ENCODE results near the gene MMP8.

Gene MMP8

GRCh38 chr11:102734650-102735049, 9.9 kb upstream of the MMP8 start (continued):
- TF ChIP-seq ZNF529 (tag by site-specific recombination; IDR thresholded peaks at IDR 0.05; ENCODE audit: insufficient replicate concordance) (no peak), PRDM4 (tag by site-specific recombination; IDR thresholded peaks at IDR 0.05) (no peak), ZBTB10 (tag by site-specific recombination; IDR thresholded peaks at IDR 0.05) (no peak), HIC1 (tag by site-specific recombination; IDR thresholded peaks at IDR 0.05) (no peak), PBX3 (CRISPR knock-in tag; IDR thresholded peaks at IDR 0.05) (no peak), ZNF366 (tag by site-specific recombination; conservative IDR thresholded peaks at IDR 0.05) (no peak), ZNF311 (tag by site-specific recombination; IDR thresholded peaks at IDR 0.05; ENCODE audit: borderline replicate concordance) (no peak), GLI2 (tag by site-specific recombination; IDR thresholded peaks at IDR 0.05; ENCODE audit: borderline replicate concordance, low read depth) (no peak), ZNF830 (tag by site-specific recombination; IDR thresholded peaks at IDR 0.05; ENCODE audit: low read depth) (no peak), INSM2 (tag by site-specific recombination; IDR thresholded peaks at IDR 0.05) (no peak), BCL11A (tag by site-specific recombination; IDR thresholded peaks at IDR 0.05; ENCODE audit: low read depth) (no peak), TSHZ1 (tag by site-specific recombination; IDR thresholded peaks at IDR 0.05; ENCODE audit: borderline replicate concordance) (no peak), ZNF148 (tag by site-specific recombination; IDR thresholded peaks at IDR 0.05; ENCODE audit: borderline replicate concordance) (no peak)

Measured in HEK293 (cell line).